OCI-LY7 (cell line): ENCODE data around the gene TRIM67.

Source experiments
- EZH2phosphoT487 ChIP-seq: fragments of 200-600 bp; sonication (generic); IDR thresholded peaks from 2 replicates; pipeline ENCODE4 v1.6.1; 2018; ENCODE audit warnings: low read depth, borderline replicate concordance, mild to moderate bottlenecking, mixed run types, antibody characterized with exemption, low read length, moderate library complexity, mixed read lengths
- TF ChIP-seq, protein P1 (sequence below): fragments of 200-600 bp; sonication (generic); conservative IDR thresholded peaks from 2 replicates; pipeline ENCODE4 v1.5.1; 2014; ENCODE audit warnings: mild to moderate bottlenecking, antibody characterized with exemption, low read length, moderate library complexity, mixed read lengths

DNA sequence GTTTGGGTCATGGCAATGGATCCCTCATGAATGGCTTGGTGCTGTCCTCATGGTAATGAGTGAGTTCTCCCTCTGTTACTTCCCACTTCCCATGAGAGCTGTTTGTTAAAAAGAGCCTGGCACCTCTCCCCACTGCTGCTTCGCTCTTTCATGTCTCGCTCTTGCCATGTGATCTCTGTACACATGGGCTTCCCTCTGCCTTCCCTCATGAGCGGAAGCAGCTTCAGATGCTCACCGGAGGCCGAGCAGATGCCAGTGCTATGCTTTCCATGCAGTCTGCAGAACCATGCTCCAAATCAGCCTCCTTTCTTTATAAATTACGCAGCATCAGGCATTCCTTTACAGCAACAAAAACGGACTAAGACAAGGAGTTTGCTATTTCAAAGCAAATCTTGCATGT lies 64.3 kb downstream of the TRIM67 start:
- TF ChIP-seq, protein P1, sequence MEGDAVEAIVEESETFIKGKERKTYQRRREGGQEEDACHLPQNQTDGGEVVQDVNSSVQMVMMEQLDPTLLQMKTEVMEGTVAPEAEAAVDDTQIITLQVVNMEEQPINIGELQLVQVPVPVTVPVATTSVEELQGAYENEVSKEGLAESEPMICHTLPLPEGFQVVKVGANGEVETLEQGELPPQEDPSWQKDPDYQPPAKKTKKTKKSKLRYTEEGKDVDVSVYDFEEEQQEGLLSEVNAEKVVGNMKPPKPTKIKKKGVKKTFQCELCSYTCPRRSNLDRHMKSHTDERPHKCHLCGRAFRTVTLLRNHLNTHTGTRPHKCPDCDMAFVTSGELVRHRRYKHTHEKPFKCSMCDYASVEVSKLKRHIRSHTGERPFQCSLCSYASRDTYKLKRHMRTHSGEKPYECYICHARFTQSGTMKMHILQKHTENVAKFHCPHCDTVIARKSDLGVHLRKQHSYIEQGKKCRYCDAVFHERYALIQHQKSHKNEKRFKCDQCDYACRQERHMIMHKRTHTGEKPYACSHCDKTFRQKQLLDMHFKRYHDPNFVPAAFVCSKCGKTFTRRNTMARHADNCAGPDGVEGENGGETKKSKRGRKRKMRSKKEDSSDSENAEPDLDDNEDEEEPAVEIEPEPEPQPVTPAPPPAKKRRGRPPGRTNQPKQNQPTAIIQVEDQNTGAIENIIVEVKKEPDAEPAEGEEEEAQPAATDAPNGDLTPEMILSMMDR = no peak
- no peak for TF ChIP-seq EZH2phosphoT487
